Keratinocyte (primary cell): ENCODE measurements around the gene ST3GAL6.

Experiments used
- CTCF ChIP-seq, 3 experiments: IDR thresholded peaks in 1 of 3; conservative IDR thresholded peaks in 1 of 3; optimal IDR thresholded peaks in 1 of 3; 2 replicates in 2 of 3; 3 replicates in 1 of 3; pipeline versions ENCODE3 to v1.5.1; 2011; ENCODE audit warnings: low read length in 3 of 3, mild to moderate bottlenecking in 3 of 3, moderate library complexity in 2 of 3, control low read depth in 1 of 3, inconsistent platforms in 1 of 3; ENCODE audit not compliant: insufficient read depth in 2 of 3; ENCODE audit errors: extremely low read depth in 1 of 3
- EZH2 ChIP-seq: IDR thresholded peaks from one replicate; pipeline ENCODE4 v1.6.1; 2012; ENCODE audit warnings: inconsistent platforms, mild to moderate bottlenecking, low read length, moderate library complexity

GRCh38 chr3:98734735-98735134, 28.4 kb upstream of the ST3GAL6 start:
- no peak for TF ChIP-seq CTCF (optimal IDR thresholded peaks at IDR 0.05 in 1 of 3, IDR thresholded peaks at IDR 0.05 in 1 of 3, conservative IDR thresholded peaks at IDR 0.05 in 1 of 3; ENCODE audit: extremely low read depth in 1 of 3, insufficient read depth in 2 of 3, low read length in 3 of 3)
- TF ChIP-seq EZH2, result no peak
